HFFc6 (cell line): ENCODE measurements around the gene KRTAP10-11. TPM values are rescaled to one million over a fixed set of nuclear protein-coding genes. Genes with fewer than 3 reads are reported as not detected.
"Not testable (repeated sequence)": the region's sequence is repeated elsewhere in the genome, so short reads cannot be mapped to it uniquely, and the experiment has no call there.

Source experiments
- DNase-seq: peaks from one replicate; pipeline ENCODE4 v3.0.0-alpha.2; 2018
- H3K27ac Mint-ChIP-seq: 2 replicates; pipeline ENCODE4 v1.8.0; 2020; ENCODE audit warnings: mild to moderate bottlenecking, mixed read lengths
- H3K27me3 Mint-ChIP-seq: 2 replicates; pipeline ENCODE4 v1.8.0; 2021; ENCODE audit warnings: mild to moderate bottlenecking, moderate library complexity, mixed read lengths; ENCODE audit not compliant: insufficient read depth
- H3K36me3 Mint-ChIP-seq: 2 replicates; pipeline ENCODE4 v1.8.0; 2021; ENCODE audit warnings: low read depth, mixed read lengths
- H3K4me1 Mint-ChIP-seq: 2 replicates; pipeline ENCODE4 v1.8.0; 2020; ENCODE audit warnings: low read depth, mixed read lengths
- H3K4me3 Mint-ChIP-seq: 2 replicates; pipeline ENCODE4 v1.8.0; 2020; ENCODE audit warnings: mild to moderate bottlenecking, moderate library complexity, mixed read lengths
- H3K9me3 Mint-ChIP-seq: 2 replicates; pipeline ENCODE4 v1.8.0; 2020; ENCODE audit warnings: mild to moderate bottlenecking, mixed read lengths
- total RNA-seq, 6 experiments: library from RNA; stranded (reverse); fragmentation: NEBNext Ultra II Directional; extraction: Animal tissue kit (Norgen Biotek cat#: 25700); gene quantifications; 2 replicates in 1 of 6; 3 replicates in 5 of 6; pipeline ENCODE4 v1.2.3, GENCODE V29; 2021
- TF ChIP-seq, protein P1 (sequence below): fragments of 200-600 bp; sonication (generic); IDR thresholded peaks from 2 replicates; pipeline ENCODE4 v1.5.0; 2021; ENCODE audit warnings: antibody characterized with exemption, mild to moderate bottlenecking

Gene KRTAP10-11
- total RNA-seq, 6 experiments from 2014 or later: not detected

DNA sequence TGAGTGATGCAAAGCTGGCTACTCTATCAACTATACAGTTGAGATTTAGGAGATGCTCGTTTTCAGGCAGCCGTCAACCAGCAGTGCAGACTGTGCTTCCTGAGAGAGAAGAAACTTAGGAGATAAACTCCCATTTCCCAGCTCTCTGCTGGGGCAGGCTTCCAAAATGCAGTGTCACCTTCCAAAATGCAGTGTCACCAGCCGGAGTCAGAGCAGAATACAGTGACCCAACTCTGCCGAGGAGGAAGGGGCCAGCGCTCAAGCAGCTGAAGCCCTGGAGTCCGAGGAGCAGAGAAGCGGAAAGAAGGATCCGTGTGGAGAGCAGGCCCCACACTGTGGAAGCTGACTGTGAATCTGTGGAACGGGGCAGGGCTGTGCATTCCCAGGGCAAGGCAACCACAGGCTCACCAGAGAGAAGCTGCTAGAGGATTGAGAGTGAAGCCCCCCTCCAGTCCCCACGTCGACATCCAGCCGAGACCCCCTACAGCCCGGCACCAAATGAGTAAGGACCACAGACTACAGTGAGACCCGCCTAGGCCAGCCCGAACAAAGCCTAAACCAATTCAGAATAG, 36.5 kb downstream of the KRTAP10-11 start:
- TF ChIP-seq, protein P1, sequence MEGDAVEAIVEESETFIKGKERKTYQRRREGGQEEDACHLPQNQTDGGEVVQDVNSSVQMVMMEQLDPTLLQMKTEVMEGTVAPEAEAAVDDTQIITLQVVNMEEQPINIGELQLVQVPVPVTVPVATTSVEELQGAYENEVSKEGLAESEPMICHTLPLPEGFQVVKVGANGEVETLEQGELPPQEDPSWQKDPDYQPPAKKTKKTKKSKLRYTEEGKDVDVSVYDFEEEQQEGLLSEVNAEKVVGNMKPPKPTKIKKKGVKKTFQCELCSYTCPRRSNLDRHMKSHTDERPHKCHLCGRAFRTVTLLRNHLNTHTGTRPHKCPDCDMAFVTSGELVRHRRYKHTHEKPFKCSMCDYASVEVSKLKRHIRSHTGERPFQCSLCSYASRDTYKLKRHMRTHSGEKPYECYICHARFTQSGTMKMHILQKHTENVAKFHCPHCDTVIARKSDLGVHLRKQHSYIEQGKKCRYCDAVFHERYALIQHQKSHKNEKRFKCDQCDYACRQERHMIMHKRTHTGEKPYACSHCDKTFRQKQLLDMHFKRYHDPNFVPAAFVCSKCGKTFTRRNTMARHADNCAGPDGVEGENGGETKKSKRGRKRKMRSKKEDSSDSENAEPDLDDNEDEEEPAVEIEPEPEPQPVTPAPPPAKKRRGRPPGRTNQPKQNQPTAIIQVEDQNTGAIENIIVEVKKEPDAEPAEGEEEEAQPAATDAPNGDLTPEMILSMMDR: no peak
- H3K4me3 Mint-ChIP-seq: no peak overlapping the region
- no peak for DNase-seq
- no peaks in the 10 kb centered on the region for H3K36me3 Mint-ChIP-seq
- H3K27me3 Mint-ChIP-seq: peaks cover 53% of the 10 kb centered on the region
- H3K9me3 Mint-ChIP-seq: no peaks in the 10 kb centered on the region
- H3K4me1 Mint-ChIP-seq: no peaks in the 10 kb centered on the region
- H3K27ac Mint-ChIP-seq: no peak overlapping the region

DNA sequence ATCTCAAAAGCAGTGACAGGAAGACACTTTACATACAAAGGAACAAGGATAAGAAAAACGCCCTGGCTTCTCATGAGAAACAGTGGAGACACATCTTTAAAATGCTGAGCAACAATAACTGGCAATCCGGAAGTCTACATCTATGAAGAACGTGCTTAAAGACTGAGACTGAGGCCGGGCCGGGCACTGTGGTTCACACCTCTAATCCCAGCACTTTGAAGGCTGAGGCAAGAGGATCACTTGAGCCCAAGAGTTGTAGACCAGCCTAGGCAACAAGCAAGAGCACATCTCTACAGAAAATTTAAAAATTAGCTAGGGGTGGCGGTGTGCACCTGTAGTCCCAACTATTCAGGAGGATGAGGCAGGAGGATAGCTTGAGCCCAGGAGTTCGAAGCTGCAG, 37.9 kb downstream of the KRTAP10-11 start:
- no peak for DNase-seq
- Mint-ChIP-seq H3K4me1 (no peaks in the 10 kb centered on the region), H3K27me3 (peaks cover 53% of the 10 kb centered on the region), H3K4me3 (no peak overlapping the region), H3K36me3 (no peaks in the 10 kb centered on the region), H3K27ac (no peak overlapping the region), H3K9me3 (no peaks in the 10 kb centered on the region)
- TF ChIP-seq, protein P1: no peak

DNA sequence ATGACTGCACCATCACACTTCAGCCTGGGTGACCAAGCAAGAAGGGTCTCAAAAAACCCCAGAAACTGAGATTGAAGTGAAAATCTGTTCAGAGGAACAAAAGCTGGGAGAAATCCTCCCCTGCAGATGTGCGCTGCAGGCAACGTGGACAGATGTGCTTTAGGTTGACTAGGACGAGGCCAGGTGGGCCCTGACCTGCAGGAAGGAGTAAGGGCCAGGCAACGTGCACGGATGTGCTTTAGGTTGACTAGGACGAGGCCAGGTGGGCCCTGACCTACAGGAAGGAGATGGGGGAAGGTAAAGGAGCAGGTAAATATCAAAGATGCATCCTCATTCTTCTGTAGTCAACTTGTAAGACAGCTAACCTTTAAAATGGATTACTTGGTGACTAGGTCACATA, 38.3 kb downstream of the KRTAP10-11 start:
- no peak for DNase-seq
- H3K4me3 Mint-ChIP-seq: no peak overlapping the region
- no peaks in the 10 kb centered on the region for H3K36me3 Mint-ChIP-seq
- H3K4me1 Mint-ChIP-seq: no peaks in the 10 kb centered on the region
- TF ChIP-seq, protein P1: no peak
- peaks cover 53% of the 10 kb centered on the region for H3K27me3 Mint-ChIP-seq
- H3K27ac Mint-ChIP-seq: no peak overlapping the region
- H3K9me3 Mint-ChIP-seq: no peaks in the 10 kb centered on the region

DNA sequence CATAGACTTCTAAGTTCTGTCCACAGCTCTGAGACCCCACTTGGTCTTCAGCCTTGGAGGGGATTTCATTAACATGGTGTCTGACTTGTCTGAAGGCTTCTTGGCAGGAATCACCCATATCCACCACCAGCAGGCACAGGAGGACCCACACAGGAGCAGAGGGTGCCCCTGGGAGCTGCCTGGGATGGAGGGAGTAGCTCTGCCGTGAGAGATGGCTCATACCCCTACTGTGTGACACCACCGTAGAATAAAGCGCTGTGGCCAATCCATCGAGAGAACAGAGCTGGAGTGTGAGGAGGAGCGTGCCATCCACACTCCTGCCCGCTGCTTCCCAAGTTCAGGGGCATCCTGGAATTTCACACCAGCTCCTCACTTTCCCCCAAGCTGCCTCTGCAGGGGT, 38.8 kb downstream of the KRTAP10-11 start:
- H3K36me3 Mint-ChIP-seq, H3K9me3 Mint-ChIP-seq: not testable (repeated sequence)

DNA sequence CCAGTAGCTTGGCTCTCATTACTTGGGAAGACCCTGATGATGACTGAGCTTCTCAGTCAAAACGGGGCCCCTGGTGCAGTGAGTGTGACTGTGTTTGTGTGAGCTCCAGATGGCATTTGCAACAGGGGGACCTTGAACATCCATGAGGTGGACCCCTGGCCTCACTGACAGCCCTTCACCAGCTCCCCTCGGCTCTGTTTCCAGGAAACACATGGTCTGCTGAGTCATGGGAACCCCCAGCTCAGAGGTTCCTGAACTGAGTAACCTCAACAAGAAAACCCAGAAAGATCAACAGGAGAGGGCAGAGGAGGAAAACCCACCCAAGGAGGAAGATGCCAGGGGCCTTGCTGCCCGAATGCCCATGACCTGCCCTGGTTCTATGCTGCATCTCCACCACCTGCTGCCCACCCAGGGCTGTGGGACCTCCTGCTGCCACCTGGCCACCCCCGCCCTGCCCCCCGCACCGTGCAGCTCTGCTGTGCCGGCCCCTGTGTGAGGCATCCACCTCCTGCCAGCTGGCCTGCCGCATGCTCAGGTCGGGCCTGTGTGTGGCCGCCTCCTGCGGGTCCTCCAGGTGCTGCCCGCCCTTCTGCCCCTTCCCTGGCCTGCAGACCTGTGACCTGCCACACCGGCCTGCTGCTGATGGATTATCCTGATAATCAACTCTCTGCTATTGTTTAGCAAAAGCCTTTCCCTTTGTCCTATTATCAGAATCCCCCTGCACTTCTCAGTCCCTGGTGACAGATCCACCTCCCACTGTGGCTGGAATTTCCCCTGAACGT, 40.0 kb downstream of the KRTAP10-11 start:
- H3K9me3 Mint-ChIP-seq: no peaks in the 10 kb centered on the region
- DNase-seq: no peak
- no peak overlapping the region for H3K4me3 Mint-ChIP-seq
- H3K27ac Mint-ChIP-seq: no peak overlapping the region
- peaks cover 52% of the 10 kb centered on the region for H3K27me3 Mint-ChIP-seq
- H3K4me1 Mint-ChIP-seq: no peaks in the 10 kb centered on the region
- H3K36me3 Mint-ChIP-seq: no peaks in the 10 kb centered on the region
- TF ChIP-seq, protein P1: no peak

More for the DNA sequence above, 38.8 kb downstream of the KRTAP10-11 start:
- not testable (repeated sequence) for H3K27ac Mint-ChIP-seq, H3K4me1 Mint-ChIP-seq, H3K4me3 Mint-ChIP-seq, DNase-seq
- peaks cover 53% of the 10 kb centered on the region for H3K27me3 Mint-ChIP-seq

DNA sequence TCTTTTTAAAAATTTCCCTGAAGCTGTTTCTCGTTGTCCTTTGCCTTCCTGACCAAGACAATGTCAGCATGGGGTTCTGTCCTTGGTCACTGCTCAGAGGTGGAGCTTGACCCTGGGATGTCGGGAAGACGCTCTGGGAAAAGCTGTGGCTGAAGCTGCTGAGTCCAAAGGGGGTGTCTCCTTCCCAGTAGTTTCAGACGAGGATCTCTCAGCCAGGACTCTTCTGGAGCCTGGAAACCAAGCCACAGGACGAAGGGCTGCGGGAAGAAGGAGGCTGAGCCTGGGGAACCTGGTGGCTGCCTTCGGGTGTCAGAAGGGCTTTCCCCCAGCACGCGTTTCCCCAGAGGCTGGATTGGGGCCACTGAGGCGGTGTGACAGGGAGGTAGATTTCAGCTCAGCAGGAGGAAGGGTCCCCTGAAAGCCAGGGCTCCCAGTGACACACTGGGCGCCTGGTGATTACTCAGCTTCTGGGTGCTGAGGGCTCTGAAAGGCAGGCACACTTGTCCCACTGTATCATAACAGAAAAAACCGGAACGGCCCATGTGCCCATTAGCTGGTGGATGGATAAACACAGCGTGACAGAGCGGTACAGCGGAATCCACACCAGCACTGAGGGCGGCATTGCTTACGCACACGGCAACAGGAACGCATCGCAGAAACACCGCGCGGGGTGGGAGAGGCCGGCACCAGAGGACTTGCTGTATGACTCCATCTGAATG, 40.8 kb downstream of the KRTAP10-11 start:
- Mint-ChIP-seq H3K4me3 (no peak overlapping the region), H3K9me3 (no peaks in the 10 kb centered on the region), H3K4me1 (no peaks in the 10 kb centered on the region), H3K27me3 (peaks cover 49% of the 10 kb centered on the region), H3K36me3 (no peaks in the 10 kb centered on the region), H3K27ac (no peak overlapping the region)
- no peak for DNase-seq
- TF ChIP-seq, protein P1: no peak
